K562 (cell line): ENCODE measurements around the gene SEH1L. TPM values are rescaled to one million over a fixed set of nuclear protein-coding genes. Genes with fewer than 3 reads are reported as not detected.
A peak's percentile ranks its signal among the peaks of the same experiment; 100 is the strongest.

ENCODE experiments used
- ARNT ChIP-seq, 2 experiments: fragments of 450-650 bp; IDR thresholded peaks; 2 replicates each; pipeline ENCODE4 v1.6.1; 2016; ENCODE audit warnings: mild to moderate bottlenecking in 1 of 2
- ATF1 ChIP-seq, 2 experiments: fragments of 450-650 bp in 1 of 2; IDR thresholded peaks; 2 replicates each; pipeline ENCODE4 v1.6.1; 2016; ENCODE audit warnings: missing compliant biosample characterization in 1 of 2, missing genetic modification characterization in 1 of 2
- E2F3 ChIP-seq: fragments of 250-450 bp; sonication (Bioruptor Pico); IDR thresholded peaks from 2 replicates; pipeline ENCODE4 v1.4.0; 2020; ENCODE audit warnings: mild to moderate bottlenecking
- GABPB1 ChIP-seq: sonication (generic); formaldehyde crosslinking; IDR thresholded peaks from 2 replicates; pipeline ENCODE4 v1.8.0; 2022; ENCODE audit warnings: mild to moderate bottlenecking, missing genetic modification reagents
- MIER1 ChIP-seq: fragments of 450-650 bp; IDR thresholded peaks from 2 replicates; pipeline ENCODE4 v1.6.1; 2016; ENCODE audit warnings: antibody characterized with exemption, mild to moderate bottlenecking, low read depth
- NELFE ChIP-seq: IDR thresholded peaks from 2 replicates; pipeline ENCODE4 v1.6.1; 2011; ENCODE audit warnings: mild to moderate bottlenecking; ENCODE audit not compliant: insufficient read depth, insufficient read length
- RFX7 ChIP-seq: fragments of 250-450 bp; sonication (Bioruptor Pico); IDR thresholded peaks from 2 replicates; pipeline ENCODE4 v1.5.1; 2021; ENCODE audit warnings: mild to moderate bottlenecking
- TAF1 ChIP-seq: IDR thresholded peaks from 2 replicates; pipeline ENCODE4 v1.6.1; 2011; ENCODE audit warnings: mild to moderate bottlenecking, low read length, moderate library complexity; ENCODE audit not compliant: insufficient read depth, control insufficient read depth, severe bottlenecking; ENCODE audit errors: extremely low read depth
- THRB ChIP-seq: fragments of 450-650 bp; formaldehyde crosslinking; conservative IDR thresholded peaks from 2 replicates; pipeline ENCODE4 v1.4.0; 2022; ENCODE audit warnings: mild to moderate bottlenecking, missing genetic modification characterization
- TSHZ1 ChIP-seq: fragments of 250-450 bp; sonication (Bioruptor Pico); IDR thresholded peaks from 2 replicates; pipeline ENCODE4 v1.4.0; 2020; ENCODE audit warnings: mild to moderate bottlenecking, moderate library complexity
- ZNF764 ChIP-seq: fragments of 250-450 bp; sonication (Bioruptor Pico); IDR thresholded peaks from 2 replicates; pipeline ENCODE4 v1.4.0; 2020; ENCODE audit warnings: low read depth, mild to moderate bottlenecking, moderate library complexity
- polyA plus RNA-seq, 8 experiments: library from polyadenylated mRNA; depleted of rRNA in 4 of 8; stranded (reverse) in 5 of 8; unstranded in 3 of 8; fragments of >200 nt; fragmentation: Nextera tagmentation in 2 of 8; fragmentation: Illumina TruSeq in 1 of 8; extraction: Ambion mirVana in 2 of 8; extraction: Trizol in 1 of 8; gene quantifications; 2 replicates each; pipeline versions ENCODE4 v1.2.1 to v1.2.3, GENCODE V29; 2011 to 2014; ENCODE audit warnings: inconsistent platforms in 1 of 8, missing spikeins in 1 of 8
- total RNA-seq, 7 experiments: library from RNA; depleted of rRNA in 6 of 7; stranded (reverse); fragments of >200 nt in 6 of 7; fragmentation: Illumina TruSeq in 2 of 7; extraction: Trizol in 2 of 7; gene quantifications; 2 replicates each; pipeline versions ENCODE4 v1.2.1 to v1.2.3, GENCODE V29; 2011 to 2021; ENCODE audit warnings: low replicate concordance in 1 of 7
- TF ChIP-seq, protein P1 (sequence below): fragments of 150-350 bp; conservative IDR thresholded peaks from 2 replicates; pipeline ENCODE4 v1.6.1; 2014; ENCODE audit warnings: low read length
- TF ChIP-seq, protein P2 (sequence below): sonication (generic); formaldehyde crosslinking; IDR thresholded peaks from 2 replicates; pipeline ENCODE4 v1.8.1; 2023; ENCODE audit warnings: mild to moderate bottlenecking, missing genetic modification reagents

Gene SEH1L
- total and polyA plus RNA-seq, 9 of the 15 experiments (the other 6 are each of a cell fraction or from before 2014, with no cell fraction given): 62.2 to 180 (median 108) TPM

DNA sequence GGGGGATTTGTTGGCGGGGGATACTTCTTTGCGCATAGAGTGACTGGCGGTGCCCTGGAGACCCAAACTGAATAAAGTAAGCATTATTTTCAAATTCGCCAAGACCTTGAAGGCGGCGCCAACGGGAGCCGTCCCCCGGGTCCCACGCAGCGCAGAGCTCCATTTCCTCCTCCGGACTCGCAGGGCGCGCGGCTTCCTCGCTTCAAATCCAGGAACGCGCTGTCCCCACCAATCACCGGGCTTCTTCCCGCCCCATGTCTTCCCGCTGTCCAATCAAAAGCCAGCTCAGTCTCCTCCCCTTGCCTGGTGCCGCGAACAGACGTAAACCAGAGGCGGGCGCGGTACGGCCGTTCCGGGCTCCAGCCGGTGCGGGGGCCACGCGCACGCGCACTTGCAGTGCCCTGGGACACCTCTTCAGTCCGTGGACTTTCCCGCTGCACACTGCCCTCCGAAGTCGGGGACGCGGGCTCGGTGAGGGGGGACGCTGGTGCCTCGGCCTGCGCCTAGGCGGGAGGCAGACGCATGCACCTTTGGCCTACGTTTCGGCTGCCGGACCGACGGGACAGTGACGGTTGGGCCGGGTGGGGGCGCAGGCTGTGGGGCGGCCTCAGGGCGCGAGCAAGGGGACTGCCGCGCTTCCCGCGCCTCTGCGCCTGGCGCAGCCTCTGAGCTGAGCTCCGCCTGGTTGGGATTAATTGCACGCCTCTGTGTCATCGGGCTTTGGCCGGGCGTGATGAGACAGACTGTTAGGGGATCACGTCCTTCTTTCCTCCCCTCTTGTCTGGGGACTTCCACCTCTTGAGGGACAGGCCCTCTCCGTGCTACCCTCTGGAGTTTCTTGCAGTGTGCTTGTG lies 43.4 kb downstream of the SEH1L start, which contains the start of gene CEP192 (continued):
- TF ChIP-seq THRB (CRISPR knock-in tag): 0 out of 2 replicates have a peak, but pooled peaks have one; percentile 62
- TF ChIP-seq NELFE: peak; percentile 28
- TF ChIP-seq E2F3 (CRISPR knock-in tag): peak; percentile 86
- TF ChIP-seq MIER1: no peak
- TF ChIP-seq RFX7 (CRISPR knock-in tag): no peak
- TF ChIP-seq, protein P1, sequence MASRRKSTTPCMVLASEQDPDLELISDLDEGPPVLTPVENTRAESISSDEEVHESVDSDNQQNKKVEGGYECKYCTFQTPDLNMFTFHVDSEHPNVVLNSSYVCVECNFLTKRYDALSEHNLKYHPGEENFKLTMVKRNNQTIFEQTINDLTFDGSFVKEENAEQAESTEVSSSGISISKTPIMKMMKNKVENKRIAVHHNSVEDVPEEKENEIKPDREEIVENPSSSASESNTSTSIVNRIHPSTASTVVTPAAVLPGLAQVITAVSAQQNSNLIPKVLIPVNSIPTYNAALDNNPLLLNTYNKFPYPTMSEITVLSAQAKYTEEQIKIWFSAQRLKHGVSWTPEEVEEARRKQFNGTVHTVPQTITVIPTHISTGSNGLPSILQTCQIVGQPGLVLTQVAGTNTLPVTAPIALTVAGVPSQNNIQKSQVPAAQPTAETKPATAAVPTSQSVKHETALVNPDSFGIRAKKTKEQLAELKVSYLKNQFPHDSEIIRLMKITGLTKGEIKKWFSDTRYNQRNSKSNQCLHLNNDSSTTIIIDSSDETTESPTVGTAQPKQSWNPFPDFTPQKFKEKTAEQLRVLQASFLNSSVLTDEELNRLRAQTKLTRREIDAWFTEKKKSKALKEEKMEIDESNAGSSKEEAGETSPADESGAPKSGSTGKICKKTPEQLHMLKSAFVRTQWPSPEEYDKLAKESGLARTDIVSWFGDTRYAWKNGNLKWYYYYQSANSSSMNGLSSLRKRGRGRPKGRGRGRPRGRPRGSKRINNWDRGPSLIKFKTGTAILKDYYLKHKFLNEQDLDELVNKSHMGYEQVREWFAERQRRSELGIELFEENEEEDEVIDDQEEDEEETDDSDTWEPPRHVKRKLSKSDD: no peak
- TF ChIP-seq ARNT (IDR thresholded peaks at IDR 0.05): no peak
- TF ChIP-seq GABPB1 (CRISPR knock-in tag): peak; percentile 72
- TF ChIP-seq ATF1 (CRISPR knock-in tag; IDR thresholded peaks at IDR 0.05): no peak
- peak; percentile 75 for TF ChIP-seq ATF1 (tag; IDR thresholded peaks at IDR 0.05)
- no peak for TF ChIP-seq TSHZ1 (CRISPR knock-in tag)
- peak; percentile 78 for TF ChIP-seq TAF1
- TF ChIP-seq ZNF764 (CRISPR knock-in tag): no peak
- TF ChIP-seq, protein P2, sequence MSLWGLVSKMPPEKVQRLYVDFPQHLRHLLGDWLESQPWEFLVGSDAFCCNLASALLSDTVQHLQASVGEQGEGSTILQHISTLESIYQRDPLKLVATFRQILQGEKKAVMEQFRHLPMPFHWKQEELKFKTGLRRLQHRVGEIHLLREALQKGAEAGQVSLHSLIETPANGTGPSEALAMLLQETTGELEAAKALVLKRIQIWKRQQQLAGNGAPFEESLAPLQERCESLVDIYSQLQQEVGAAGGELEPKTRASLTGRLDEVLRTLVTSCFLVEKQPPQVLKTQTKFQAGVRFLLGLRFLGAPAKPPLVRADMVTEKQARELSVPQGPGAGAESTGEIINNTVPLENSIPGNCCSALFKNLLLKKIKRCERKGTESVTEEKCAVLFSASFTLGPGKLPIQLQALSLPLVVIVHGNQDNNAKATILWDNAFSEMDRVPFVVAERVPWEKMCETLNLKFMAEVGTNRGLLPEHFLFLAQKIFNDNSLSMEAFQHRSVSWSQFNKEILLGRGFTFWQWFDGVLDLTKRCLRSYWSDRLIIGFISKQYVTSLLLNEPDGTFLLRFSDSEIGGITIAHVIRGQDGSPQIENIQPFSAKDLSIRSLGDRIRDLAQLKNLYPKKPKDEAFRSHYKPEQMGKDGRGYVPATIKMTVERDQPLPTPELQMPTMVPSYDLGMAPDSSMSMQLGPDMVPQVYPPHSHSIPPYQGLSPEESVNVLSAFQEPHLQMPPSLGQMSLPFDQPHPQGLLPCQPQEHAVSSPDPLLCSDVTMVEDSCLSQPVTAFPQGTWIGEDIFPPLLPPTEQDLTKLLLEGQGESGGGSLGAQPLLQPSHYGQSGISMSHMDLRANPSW (CRISPR knock-in tag): 0 out of 2 replicates have a peak, but pooled peaks have one; percentile 16
